HG03442 (cell line): ENCODE data around the gene PKD1L1.
"Not testable (repeated sequence)": the region's sequence is repeated elsewhere in the genome, so short reads cannot be mapped to it uniquely, and the experiment has no call there.

Experiments used
- ATAC-seq: cut with Tn5 transposase; IDR thresholded peaks from one replicate; pipeline ENCODE4 v1.9.1; 2021; ENCODE audit warnings: mild to moderate bottlenecking, moderate library complexity; ENCODE audit not compliant: unreplicated experiment

The PKD1L1 gene

GRCh38 chr7:47965456-47965855 is 17.2 kb upstream of the PKD1L1 start:
- no peak for ATAC-seq

DNA sequence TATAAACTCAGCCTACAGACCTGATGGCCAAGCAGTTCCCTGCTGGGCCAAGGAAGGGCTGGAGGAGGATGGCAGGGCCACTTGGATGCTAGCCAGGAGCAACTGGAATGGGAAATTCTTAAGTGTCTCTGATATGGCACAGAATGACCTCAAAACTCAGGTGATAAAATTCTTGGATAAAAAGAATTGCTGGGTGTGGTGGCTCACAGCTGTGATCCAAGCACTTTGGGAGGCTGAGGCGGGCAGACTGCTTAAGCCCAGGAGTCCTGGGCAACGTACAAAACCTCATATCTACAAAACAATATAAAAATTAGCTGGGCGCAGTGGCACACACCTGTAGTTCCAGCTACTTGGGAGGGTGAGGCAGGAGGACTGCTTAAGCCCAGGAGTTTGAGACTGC is 14.0 kb upstream of the PKD1L1 start:
- no peak for ATAC-seq

DNA sequence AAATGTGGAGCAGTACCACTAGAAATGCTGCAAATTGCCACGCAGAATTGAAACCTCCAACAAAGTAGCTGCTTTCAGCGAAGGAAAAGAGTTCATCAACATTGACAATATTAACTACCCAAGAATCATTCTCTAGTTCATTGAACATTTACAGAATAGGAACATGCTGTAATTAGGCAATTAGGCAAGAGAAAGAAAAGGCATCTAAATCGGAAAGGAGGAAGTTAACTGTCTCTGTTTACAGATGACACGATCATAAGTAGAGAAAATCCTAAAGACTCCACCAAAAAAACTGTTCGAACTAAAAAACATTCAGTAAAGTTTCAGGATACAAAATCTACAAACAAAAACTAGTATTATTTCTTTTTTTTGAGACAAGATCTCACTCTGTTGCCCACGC is 8.9 kb upstream of the PKD1L1 start:
- ATAC-seq = no peak

- no peak for ATAC-seq
Observed at GRCh38 chr7:47956220-47956619, 8.0 kb upstream of the PKD1L1 start.

DNA sequence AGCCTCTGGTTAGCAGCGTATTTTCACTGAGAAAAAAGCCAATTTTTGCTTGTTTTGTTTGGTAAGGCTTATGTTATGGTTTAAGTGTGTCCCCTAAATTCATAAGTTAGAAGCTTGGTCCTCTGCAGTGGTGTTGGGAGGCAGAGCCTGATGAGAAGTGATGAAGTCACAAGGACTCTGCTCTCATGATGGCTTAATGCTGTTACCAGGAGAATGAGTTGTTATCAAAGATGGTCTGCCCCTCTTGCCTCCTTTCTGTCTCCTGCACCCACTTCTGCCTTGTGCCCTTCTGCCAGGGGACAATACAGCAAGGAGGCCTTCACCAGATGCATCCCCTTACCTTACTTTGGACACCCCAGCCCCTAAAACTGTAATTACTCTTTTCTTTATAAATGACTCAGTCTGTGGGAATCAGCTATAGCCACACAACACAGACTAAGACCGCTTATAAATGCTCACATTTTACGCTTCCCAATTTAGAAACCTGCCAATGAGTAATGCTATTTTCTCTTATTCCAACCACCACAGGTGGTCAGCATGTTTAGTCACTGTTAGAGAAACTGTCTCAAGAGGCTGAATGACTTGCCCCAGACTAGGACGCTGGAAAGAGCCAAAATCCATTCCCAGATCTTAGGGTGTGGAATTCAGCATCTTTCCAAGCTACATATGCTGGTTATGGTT is 6.1 kb upstream of the PKD1L1 start:
- ATAC-seq = peak; percentile 65

- peak; percentile 57 for ATAC-seq
Observed at GRCh38 chr7:47953822-47954221, 5.6 kb upstream of the PKD1L1 start.

GRCh38 chr7:47952224-47952623 is 4.0 kb upstream of the PKD1L1 start:
- no peak for ATAC-seq

- no peak for ATAC-seq
Observed at GRCh38 chr7:47951374-47951773, 3.1 kb upstream of the PKD1L1 start.

- no peak for ATAC-seq
Observed at GRCh38 chr7:47950714-47951113, 2.4 kb upstream of the PKD1L1 start.

DNA sequence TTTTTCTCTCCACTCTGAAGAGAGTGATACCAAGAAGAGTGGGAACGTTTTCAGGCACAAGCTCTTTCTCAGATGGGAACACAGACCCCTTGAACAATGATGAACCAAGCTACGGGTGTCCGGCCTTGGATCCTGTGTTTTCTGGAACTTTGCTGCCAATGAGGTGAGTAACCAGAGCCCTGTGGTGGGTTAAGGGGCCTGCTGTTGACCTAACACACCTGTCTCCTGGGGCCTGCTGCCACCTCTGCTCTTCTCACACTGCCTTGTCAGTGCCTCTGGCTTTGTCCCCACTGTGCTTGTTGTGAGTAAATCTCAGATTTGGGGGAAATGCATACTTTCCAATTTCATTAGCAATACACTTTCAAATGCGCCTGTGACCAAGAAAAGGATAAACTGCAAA is 1.4 kb upstream of the PKD1L1 start:
- no peak for ATAC-seq

GRCh38 chr7:47947355-47947749 is 914 bp downstream of the PKD1L1 start:
- ATAC-seq = no peak

GRCh38 chr7:47946581-47947354 is 1.5 kb downstream of the PKD1L1 start:
- ATAC-seq = no peak

DNA sequence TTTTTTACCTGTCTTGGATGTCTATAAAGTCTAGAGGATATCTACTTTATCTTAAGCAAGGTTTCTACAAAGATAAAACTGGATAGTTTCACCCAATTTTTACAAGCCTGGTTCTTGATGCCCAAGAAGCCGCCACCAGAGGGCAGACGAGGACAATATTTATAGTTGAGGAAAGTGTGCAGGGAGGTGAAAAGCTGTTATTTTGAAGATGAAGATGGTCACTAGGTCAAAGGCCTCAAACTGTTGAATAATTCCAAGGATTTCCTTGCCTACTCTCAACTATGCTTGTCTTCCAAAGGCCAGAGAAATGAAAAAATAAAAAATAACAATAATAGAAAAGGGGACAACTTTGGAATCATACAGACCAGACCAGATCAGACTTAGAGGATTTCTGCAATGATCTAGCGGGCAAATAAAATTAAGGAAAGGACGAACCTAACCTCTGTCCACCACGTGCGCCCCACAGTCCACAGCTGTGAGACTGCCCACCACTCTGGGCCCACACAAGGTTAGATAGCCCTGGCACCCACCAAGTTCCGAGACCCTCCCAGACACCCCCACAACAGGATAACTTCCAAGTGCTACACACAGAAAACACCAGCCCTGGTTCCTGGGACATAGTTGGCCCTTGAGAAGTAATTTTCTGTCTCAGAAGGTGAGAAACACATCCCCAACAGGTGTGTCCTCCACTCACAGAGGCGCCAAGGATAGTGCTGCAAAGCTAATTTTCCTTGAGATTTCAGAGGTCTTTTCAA is 2.8 kb downstream of the PKD1L1 start:
- ATAC-seq = no peak

DNA sequence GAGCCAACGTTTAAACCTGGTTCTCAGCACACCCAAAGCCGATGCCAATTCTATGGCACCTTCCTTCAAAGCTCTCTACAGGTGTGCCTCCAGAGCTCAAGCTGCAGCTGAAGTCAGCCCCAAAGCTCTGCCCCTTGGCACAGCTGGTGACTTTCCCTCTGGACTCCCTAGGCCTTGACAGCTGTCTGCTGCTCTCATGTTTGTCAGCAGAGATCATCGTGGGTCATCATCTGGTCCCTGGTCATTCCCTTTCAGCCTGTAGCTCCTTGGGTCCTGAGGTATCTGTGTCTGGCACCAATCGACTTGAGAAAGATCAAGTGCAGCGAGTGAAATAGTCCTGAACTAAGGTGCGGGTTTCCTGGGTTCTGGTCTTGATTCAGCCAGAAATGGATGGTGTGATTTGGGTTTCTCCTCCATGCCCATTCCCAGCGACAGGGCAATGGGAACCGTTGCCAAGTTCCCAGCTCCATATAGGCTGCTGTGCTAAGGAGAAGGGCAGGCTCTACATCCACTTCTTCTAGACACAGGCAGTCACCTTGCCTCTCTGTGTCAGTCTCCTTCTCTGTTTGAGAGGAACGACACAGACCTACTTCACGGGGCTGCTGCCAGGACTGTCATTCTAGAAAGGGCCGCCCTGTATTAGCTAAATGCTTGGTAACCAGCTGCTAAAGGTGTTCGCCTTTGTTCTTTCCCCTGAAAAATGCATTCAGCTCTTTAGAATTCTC is 3.6 kb downstream of the PKD1L1 start:
- no peak for ATAC-seq

DNA sequence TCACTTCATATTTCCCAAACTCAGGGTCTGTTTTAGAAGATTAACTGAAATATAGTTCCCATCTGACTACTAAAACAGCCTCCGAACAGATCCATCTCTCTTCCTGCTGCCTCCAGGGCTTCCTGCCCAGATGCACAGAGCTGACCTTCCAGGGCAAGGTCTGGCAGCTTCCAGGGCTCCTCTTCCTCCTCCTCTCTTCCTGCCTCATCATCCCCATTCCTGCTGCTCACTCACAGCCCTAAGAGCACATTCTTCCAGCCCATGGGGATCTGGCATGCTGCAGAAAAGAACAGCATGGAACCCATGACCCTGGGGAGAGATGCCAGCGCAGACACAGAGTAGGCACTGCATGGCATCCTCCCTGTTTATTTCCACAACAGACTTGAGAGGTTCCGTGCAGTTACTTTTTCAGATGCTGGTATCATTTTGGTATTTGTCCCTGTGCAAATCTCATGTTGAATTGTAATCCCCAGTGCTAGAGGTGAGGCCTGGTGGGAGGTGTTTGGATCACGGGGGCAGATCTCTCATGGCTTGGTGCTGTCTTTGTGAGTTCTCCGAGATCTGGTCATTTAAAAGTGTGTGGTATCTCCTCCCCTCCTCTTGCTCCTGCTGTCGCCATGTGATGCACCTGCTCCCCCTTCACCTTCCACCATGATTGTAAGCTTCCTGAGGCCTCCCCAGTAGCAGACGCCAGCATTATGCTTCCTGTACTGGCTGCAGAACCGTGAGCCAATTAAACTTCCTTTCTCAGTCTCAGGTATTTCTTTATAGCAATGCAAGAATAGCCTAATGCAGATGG is 4.4 kb downstream of the PKD1L1 start:
- ATAC-seq = no peak

GRCh38 chr7:47942651-47943050 is 5.6 kb downstream of the PKD1L1 start:
- not testable (repeated sequence) for ATAC-seq

- ATAC-seq = no peak
Observed at GRCh38 chr7:47942132-47942531, 6.1 kb downstream of the PKD1L1 start.

- no peak for ATAC-seq
Observed at GRCh38 chr7:47941136-47941844, 7.0 kb downstream of the PKD1L1 start.

- no peak for ATAC-seq
Observed at GRCh38 chr7:47940088-47941013, 7.9 kb downstream of the PKD1L1 start.
